ENCODE measurements around the gene OTOA.
"Not testable (repeated sequence)": the region's sequence is repeated elsewhere in the genome, so short reads cannot be mapped to it uniquely, and the experiment has no call there.

Gene OTOA

GRCh38 chr16:21769284-21769683 lies 105.5 kb downstream of the OTOA start:
- not testable (repeated sequence) for H3K36me3 Mint-ChIP-seq; H3K27me3 Mint-ChIP-seq; H3K27ac Mint-ChIP-seq; H3K4me3 Mint-ChIP-seq; H3K4me1 Mint-ChIP-seq (ENCODE audit: low read depth); H3K9me3 Mint-ChIP-seq (ENCODE audit: low read depth)

- H3K9me3 Mint-ChIP-seq (ENCODE audit: low read depth); H3K27me3 Mint-ChIP-seq; H3K4me1 Mint-ChIP-seq (ENCODE audit: low read depth); H3K27ac Mint-ChIP-seq; H3K4me3 Mint-ChIP-seq; H3K36me3 Mint-ChIP-seq: not testable (repeated sequence)
Measured at GRCh38 chr16:21770584-21770983, 106.8 kb downstream of the OTOA start.

DNA sequence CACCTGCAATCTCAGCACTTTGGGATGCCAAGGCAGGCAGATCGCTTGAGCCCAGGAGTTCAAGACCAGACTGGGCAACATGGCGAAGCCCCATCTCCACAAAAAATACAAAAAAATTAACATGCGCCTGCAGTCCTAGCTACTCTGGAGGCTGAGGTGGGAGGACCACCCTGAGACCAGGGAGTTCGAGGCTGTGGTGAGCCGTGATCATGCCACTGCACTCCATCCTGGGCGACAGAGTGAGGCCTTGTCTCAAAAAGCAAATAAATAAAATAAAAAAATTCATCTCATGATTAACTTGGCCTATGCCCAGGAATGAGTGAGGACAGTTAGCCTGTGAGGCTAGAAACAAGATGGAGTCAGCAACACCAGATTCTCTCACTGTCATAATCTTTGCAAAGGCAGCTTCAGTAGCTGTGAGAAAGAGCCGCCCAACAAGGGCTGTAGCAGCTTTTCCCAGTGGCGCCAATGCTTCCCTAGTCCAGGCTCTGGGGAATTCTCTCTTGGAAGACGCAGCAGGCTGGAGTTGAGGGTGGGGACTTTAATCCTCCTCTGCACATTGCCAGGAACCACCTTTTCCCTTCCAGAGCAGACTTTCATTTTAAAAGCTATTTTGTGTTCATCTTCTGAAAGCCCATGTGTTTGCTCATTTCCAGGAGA lies 108.9 kb downstream of the OTOA start:
- not testable (repeated sequence) for H3K27me3 Mint-ChIP-seq; H3K4me1 Mint-ChIP-seq (ENCODE audit: low read depth); H3K9me3 Mint-ChIP-seq (ENCODE audit: low read depth); H3K4me3 Mint-ChIP-seq; H3K27ac Mint-ChIP-seq; H3K36me3 Mint-ChIP-seq

- not testable (repeated sequence) for H3K27me3 Mint-ChIP-seq; H3K27ac Mint-ChIP-seq; H3K4me3 Mint-ChIP-seq; H3K4me1 Mint-ChIP-seq (ENCODE audit: low read depth); H3K9me3 Mint-ChIP-seq (ENCODE audit: low read depth); H3K36me3 Mint-ChIP-seq
Measured at GRCh38 chr16:21773207-21773553, 109.4 kb downstream of the OTOA start.

DNA sequence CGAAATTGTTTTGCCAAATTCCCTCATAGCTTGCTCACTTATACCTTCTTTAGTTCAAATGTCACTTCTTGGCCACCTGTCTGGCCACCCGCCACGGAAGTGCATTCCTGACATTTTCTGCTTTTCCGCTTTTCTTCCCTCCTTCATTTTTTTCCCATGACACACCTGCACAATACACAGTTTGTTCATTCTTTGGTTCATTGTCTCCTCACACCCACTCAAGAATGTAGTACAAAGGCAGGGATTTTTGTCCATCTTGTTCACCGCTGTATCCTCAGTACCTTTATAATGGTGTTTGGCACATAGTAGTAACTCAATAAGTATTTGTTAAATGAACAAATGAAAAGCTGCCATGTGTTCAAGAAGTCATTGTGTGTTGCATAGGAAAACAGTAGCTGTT lies 116.8 kb downstream of the OTOA start:
- H3K4me1 Mint-ChIP-seq (ENCODE audit: low read depth); H3K4me3 Mint-ChIP-seq; H3K27ac Mint-ChIP-seq; H3K9me3 Mint-ChIP-seq (ENCODE audit: low read depth); H3K27me3 Mint-ChIP-seq; H3K36me3 Mint-ChIP-seq: not testable (repeated sequence)

GRCh38 chr16:21790506-21790905 lies 126.7 kb downstream of the OTOA start:
- H3K9me3 Mint-ChIP-seq (ENCODE audit: low read depth); H3K4me1 Mint-ChIP-seq (ENCODE audit: low read depth); H3K4me3 Mint-ChIP-seq; H3K27me3 Mint-ChIP-seq; H3K36me3 Mint-ChIP-seq; H3K27ac Mint-ChIP-seq: not testable (repeated sequence)

DNA sequence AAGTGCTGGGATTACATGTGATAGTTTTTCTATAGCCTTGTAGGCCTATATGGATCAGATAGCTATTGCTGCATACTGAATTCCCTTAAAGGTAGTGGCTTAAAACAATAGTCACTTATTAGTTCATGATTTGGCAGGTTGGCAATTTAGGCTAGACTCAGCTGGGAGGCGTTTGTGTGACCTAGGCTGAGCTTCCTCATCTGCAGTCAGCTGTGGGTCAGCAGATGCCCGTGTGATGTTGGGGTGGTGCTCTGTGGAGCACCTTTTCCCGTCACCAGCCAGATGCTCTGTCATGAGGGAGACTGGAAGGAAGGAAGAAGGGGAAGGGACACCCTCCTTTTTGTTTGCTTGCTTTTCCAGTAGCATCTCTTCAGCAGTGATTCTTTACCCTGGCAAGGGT lies 129.5 kb downstream of the OTOA start:
- H3K9me3 Mint-ChIP-seq (ENCODE audit: low read depth) = not testable (repeated sequence)

DNA sequence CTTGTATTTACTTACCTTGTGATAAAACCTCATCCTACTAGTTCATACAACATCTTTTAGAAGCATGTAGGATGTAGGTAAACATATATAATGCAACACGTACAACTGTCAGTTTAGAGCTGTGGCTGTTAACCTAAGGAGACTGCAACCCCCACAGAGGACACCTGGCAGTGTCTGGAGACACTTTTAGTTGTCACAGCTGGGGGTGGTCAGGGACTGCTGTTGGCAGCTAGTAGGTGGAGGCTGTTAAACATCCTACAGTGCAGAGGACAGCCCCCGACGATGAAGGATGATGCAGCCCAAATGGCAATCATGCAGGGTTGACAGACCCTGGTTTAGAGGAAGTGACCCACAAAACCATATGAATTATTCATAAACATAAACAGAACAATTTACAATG lies 134.8 kb downstream of the OTOA start:
- H3K4me3 Mint-ChIP-seq; H3K4me1 Mint-ChIP-seq (ENCODE audit: low read depth); H3K9me3 Mint-ChIP-seq (ENCODE audit: low read depth); H3K27me3 Mint-ChIP-seq; H3K36me3 Mint-ChIP-seq; H3K27ac Mint-ChIP-seq: not testable (repeated sequence)

More for the DNA sequence above, 129.5 kb downstream of the OTOA start:
- H3K27me3 Mint-ChIP-seq; H3K4me3 Mint-ChIP-seq; H3K36me3 Mint-ChIP-seq; H3K4me1 Mint-ChIP-seq (ENCODE audit: low read depth); H3K27ac Mint-ChIP-seq: not testable (repeated sequence)

DNA sequence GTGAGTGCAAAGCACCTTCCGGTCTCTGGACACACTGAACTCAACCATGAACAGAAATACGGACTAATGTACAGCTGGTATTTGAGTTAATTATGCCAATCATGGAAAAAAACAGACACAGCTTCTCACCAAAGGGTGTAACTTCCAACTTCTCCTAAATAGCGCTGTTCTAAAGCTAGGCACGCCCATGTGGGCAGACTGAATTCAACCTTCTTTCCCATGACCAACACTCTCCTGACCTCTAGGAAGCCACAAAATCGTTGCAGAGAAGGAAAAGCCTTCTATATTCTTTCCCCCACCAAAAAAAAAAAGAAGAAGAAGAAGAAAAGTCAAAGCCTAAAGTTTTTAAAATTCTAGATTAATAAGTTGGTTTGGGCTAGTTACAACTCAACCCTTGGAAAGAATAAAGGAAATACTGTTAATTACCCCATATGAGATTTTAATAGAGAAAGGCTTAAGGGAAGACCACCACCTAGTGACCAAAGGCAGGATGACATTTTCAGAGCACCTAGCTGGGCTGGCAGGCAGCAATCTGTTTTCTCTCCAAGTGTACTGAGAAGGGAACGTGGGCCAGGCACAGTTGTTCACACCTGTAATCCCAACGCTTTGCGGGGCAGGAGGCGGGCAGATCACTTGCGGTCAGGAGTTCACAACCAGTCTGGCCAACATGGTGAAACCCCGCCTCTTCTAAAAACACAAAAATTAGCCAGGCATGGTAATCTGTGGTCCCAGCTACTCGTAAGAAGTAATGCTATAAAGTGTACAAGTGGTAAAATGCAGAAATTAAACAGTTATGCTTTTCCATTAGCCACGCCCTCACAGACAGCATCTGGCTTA lies 138.0 kb downstream of the OTOA start:
- H3K36me3 Mint-ChIP-seq; H3K4me1 Mint-ChIP-seq (ENCODE audit: low read depth); H3K9me3 Mint-ChIP-seq (ENCODE audit: low read depth); H3K27ac Mint-ChIP-seq; H3K4me3 Mint-ChIP-seq; H3K27me3 Mint-ChIP-seq: not testable (repeated sequence)

- H3K4me1 Mint-ChIP-seq (ENCODE audit: low read depth); H3K36me3 Mint-ChIP-seq; H3K27me3 Mint-ChIP-seq; H3K9me3 Mint-ChIP-seq (ENCODE audit: low read depth); H3K27ac Mint-ChIP-seq; H3K4me3 Mint-ChIP-seq: not testable (repeated sequence)
Measured at GRCh38 chr16:21802375-21802663, 138.6 kb downstream of the OTOA start.
